Erythroblast (primary cell): ENCODE measurements around the gene ENOX1.

ENCODE experiments used
- DNase-seq, 2 experiments: peaks; one replicate each; lab custom pipeline; 2025; lab: John Stamatoyannopoulos, UW
- GATA1 ChIP-seq: IDR thresholded peaks from 2 replicates; pipeline ENCODE4 v1.6.1; 2011; ENCODE audit warnings: low read depth, mild to moderate bottlenecking, control low read depth, low read length, moderate library complexity
- POLR2A ChIP-seq: IDR thresholded peaks from 2 replicates; pipeline ENCODE4 v1.6.1; 2011; ENCODE audit warnings: mild to moderate bottlenecking, low read length

ENOX1 gene

DNA sequence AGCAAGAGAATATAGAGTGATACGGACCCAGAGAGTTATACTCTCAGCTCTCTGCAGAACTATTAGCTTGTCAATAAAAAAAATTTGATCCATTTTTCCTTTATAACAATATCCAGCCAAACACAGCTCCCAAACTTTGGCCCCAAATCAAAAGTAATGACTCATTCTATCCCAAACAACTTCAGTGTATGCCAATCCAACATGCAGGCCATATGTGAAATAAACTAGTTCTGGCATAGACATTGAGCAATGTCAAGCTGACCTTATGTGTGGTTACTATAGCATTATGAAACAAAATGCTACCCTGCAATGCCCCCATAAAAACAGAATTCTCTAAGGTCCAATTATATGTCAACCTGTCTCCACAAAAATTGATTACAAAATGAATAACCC lies 553.9 kb downstream of the ENOX1 start:
- TF ChIP-seq GATA1, result no peak
- no peak for TF ChIP-seq POLR2A
- DNase-seq, result no peak

- no peak for DNase-seq
- TF ChIP-seq GATA1 (no peak), POLR2A (no peak)
These were observed 554.5 kb downstream of the ENOX1 start for GRCh38 chr13:43232144-43232872.

DNA sequence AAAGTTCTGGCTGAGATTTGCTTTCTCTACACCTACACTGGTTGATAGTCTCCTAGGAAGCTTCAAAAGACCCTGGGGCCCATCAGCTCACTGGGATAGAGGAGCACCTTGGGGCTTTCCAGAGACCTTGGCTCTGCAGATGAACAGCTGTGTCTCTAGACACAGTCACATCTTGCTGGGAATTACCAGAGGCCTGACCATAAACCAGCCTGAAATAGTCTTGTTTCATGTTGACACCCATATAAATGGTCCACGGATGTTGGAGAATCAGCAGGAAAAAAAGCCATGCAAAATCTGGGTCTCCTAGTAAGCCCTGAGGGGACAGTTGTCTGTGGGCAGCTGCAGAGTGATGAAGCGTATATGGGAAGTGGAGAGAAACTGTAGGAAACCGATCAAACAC lies 555.8 kb downstream of the ENOX1 start:
- TF ChIP-seq GATA1 (no peak), POLR2A (no peak)
- DNase-seq, result no peak

- TF ChIP-seq POLR2A (no peak), GATA1 (no peak)
- DNase-seq, result no peak
These were observed 557.3 kb downstream of the ENOX1 start for GRCh38 chr13:43229506-43229905.

- TF ChIP-seq POLR2A (no peak), GATA1 (no peak)
- no peak for DNase-seq
These were observed 559.1 kb downstream of the ENOX1 start for GRCh38 chr13:43227721-43228120.

- DNase-seq, result no peak
- TF ChIP-seq GATA1 (no peak), POLR2A (no peak)
These were observed 563.6 kb downstream of the ENOX1 start for GRCh38 chr13:43223216-43223615.

DNA sequence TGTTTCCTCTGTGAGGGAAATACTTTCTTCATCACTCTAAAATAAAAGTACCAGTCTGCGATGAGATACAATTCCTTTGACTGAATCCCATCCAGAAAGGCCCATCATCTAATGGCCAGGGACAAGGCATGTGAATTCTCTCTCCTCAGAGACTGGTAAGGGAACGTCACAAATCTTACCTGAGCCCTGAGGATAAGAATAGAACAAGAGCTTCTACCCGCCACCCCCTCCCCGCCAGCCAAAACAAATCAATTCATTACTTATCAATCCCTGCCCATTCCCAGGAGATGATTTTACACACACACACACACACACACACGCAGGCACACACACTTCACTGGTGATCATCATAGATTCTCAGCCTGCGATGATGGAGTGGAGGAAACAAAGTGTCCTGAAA lies 564.7 kb downstream of the ENOX1 start:
- no peak for DNase-seq
- TF ChIP-seq POLR2A (no peak), GATA1 (no peak)

DNA sequence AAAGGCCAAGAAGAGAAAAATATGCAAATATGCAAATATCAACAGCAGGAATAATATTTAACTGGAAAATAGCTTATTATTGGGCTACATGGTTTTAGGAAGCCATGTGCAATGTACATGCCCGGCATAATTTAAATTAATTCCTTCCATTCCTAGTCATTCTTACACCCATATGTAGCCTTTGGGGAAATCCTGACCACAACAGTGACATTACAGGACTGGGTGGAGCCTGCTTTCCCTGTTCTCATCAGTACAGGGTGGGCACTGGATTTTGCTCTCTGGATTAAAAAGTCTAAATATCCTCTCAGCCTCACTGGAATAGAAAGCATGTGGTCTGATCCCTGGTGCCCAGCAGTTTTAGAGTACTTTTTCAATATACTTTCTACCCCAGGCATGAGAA lies 565.2 kb downstream of the ENOX1 start:
- DNase-seq, result no peak
- TF ChIP-seq POLR2A, result no peak
- no peak for TF ChIP-seq GATA1

DNA sequence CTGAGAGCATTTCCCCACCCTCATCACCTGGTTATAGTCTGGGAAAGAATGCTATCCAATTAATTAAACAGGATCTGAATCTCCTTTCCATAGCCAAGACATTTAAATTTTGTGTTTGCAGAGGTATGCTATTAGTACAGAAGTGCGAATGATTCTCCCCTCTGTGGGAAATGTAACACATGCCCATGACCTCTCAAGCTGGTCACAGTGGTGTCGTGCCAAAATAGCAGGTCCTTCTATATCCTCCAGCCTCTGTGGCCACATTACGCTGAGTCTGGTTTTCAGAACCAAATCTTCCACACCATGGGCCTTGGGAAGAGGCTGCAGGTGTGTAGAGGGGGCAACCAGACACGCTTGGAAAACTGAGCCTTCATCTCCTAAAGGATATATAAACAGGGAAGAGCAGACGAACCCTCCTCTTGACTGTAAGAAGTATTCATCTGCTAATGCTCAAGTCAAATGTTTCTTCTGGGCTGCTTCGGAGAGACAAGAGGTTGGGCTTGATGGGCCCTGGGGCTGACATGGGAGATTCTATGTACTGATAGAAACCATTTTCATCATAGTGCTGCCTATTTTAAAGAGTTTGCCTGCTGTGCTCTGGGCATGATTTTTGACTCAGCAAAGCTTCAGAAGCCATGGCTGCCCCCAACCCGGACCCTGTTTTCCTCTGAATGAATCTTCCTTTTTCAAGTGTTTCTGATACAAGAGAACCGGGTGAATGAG lies 565.7 kb downstream of the ENOX1 start:
- DNase-seq, result no peak
- TF ChIP-seq GATA1, result no peak
- TF ChIP-seq POLR2A, result no peak

DNA sequence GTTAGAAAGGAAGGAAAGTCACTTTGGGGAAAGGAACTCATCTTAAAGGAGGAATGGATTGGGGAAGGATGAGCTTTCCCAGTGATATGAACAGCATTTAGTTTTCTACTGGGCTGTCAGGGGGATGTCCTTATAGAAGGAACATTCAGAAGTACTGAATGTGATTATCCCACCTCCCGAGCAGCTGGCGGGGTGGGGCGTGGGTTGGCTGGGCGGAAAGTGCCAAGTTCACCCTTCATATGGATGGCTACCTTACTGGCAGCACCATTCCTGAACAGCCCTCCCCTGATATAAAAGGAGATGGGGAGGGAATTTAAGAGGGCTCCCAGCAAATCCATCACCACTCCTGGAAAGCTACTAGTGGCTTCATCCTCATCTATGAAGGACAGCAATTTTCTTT lies 572.6 kb downstream of the ENOX1 start:
- TF ChIP-seq POLR2A, result no peak
- no peak for TF ChIP-seq GATA1
- DNase-seq, result no peak

GRCh38 chr13:43206838-43207237 lies 579.9 kb downstream of the ENOX1 start:
- TF ChIP-seq GATA1 (no peak), POLR2A (no peak)
- no peak for DNase-seq

- TF ChIP-seq POLR2A, result no peak
- TF ChIP-seq GATA1, result no peak
- DNase-seq, result no peak
These were observed 581.4 kb downstream of the ENOX1 start for GRCh38 chr13:43205416-43205815.

DNA sequence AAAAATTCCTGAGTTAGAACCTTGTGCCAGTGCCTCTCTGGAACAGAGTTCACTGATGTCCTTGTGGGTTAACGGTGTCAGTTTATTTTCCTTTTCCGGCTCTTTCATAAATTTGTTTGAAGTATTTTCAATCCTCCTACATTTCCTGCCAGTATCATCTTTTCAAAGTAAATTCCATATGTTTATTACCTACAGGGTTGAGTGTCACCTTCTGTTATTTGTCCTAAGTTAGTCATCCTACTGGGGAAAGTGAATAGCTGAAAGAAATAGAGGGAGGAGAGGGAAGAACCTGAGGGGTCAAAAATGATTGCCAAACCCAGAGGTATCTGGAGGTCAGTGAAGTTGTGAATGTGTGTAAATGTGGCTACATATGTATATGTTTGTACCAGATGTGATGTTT lies 582.2 kb downstream of the ENOX1 start:
- TF ChIP-seq POLR2A, result no peak
- TF ChIP-seq GATA1, result no peak
- no peak for DNase-seq

- DNase-seq, result no peak
- TF ChIP-seq POLR2A (no peak), GATA1 (no peak)
These were observed 583.0 kb downstream of the ENOX1 start for GRCh38 chr13:43203781-43204180.
